Lung (tissue), 12 donors: ENCODE data around the gene DCLK2. TPM values are rescaled to one million over a fixed set of nuclear protein-coding genes. Genes with fewer than 3 reads are reported as not detected.

Source experiments
- ATAC-seq: fragments of 200-7000 bp; cut with Tn5 transposase; one replicate; pipeline ENCODE4 v1.9.1; 2020; ENCODE audit warnings: moderate number of reproducible peaks; ENCODE audit not compliant: insufficient read depth, low FRiP score
- DNase-seq, 3 donors: peaks; one replicate each; pipeline ENCODE4 v3.0.0-alpha.2; 2013 to 2017
- H3K27ac ChIP-seq, 2 donors: one replicate each; pipeline ENCODE4 v1.5.1; 2013; ENCODE audit warnings: mild to moderate bottlenecking in 2 of 2, moderate library complexity in 2 of 2, control low read depth in 1 of 2, inconsistent platforms in 1 of 2, low read depth in 1 of 2, low read length in 1 of 2
- H3K27me3 ChIP-seq, 3 donors: one replicate each; pipeline ENCODE4 v1.5.1; 2013; ENCODE audit warnings: low read length in 2 of 3; ENCODE audit not compliant: control insufficient read depth in 3 of 3, insufficient read depth in 3 of 3
- H3K36me3 ChIP-seq, 4 donors: one replicate each; pipeline ENCODE4 v1.5.1; 2013; ENCODE audit warnings: low read length in 4 of 4, mild to moderate bottlenecking in 1 of 4, moderate library complexity in 1 of 4; ENCODE audit not compliant: control insufficient read depth in 4 of 4, insufficient read depth in 4 of 4
- H3K4me1 ChIP-seq, 5 donors: one replicate each; pipeline ENCODE4 v1.5.1; 2013; ENCODE audit warnings: low read length in 5 of 5, mild to moderate bottlenecking in 2 of 5, moderate library complexity in 1 of 5; ENCODE audit not compliant: control insufficient read depth in 5 of 5, insufficient read depth in 5 of 5
- H3K4me3 ChIP-seq: one replicate; pipeline ENCODE4 v1.5.1; 2013; ENCODE audit warnings: mild to moderate bottlenecking, control low read depth, moderate library complexity
- H3K9ac ChIP-seq, 2 donors: one replicate each; pipeline ENCODE4 v1.5.1; 2013; ENCODE audit warnings: low read length in 2 of 2, control low read depth in 1 of 2; ENCODE audit not compliant: insufficient read depth in 1 of 2
- H3K9me3 ChIP-seq, 4 donors: one replicate each; pipeline ENCODE4 v1.5.1; 2013; ENCODE audit warnings: low read length in 3 of 4, mild to moderate bottlenecking in 1 of 4, moderate library complexity in 1 of 4; ENCODE audit not compliant: control insufficient read depth in 4 of 4, insufficient read depth in 3 of 4
- WGBS, 2 donors: extraction: QIAGEN DNeasy Blood & Tissue Kit; methylation state at CpG; one replicate each; pipeline ENCODE4 v1.1.7; 2013; 5-methylcytosine and 5-hydroxymethylcytosine counted together
- polyA plus RNA-seq, 2 donors: library from polyadenylated mRNA; stranded (reverse); fragments of 200-250 nt; gene quantifications; one replicate each; pipeline ENCODE4 v1.2.1, GENCODE V29; 2013
- total RNA-seq, 2 donors: library from RNA; depleted of rRNA in 1 of 2; stranded (reverse); fragments of >200 nt in 1 of 2; gene quantifications; one replicate each; pipeline ENCODE4 v1.2.1, GENCODE V29; 2014 to 2021
- TF ChIP-seq, protein P1 (sequence below): IDR thresholded peaks from 2 replicates; pipeline ENCODE4 v1.5.1; 2012; ENCODE audit warnings: mild to moderate bottlenecking; ENCODE audit errors: control extremely low read depth, extremely low read depth
- donor health status: control.
- donor health status: control.
- donor health status: Bipolar disorder and iron deficiency.
- donor health status: healthy.
- donor health status: DM: yes; HTN: yes; CAD: no.

Gene DCLK2
- total and polyA plus RNA-seq, 4 donors = 1.4 to 11.8 (median 2.7) TPM

DNA sequence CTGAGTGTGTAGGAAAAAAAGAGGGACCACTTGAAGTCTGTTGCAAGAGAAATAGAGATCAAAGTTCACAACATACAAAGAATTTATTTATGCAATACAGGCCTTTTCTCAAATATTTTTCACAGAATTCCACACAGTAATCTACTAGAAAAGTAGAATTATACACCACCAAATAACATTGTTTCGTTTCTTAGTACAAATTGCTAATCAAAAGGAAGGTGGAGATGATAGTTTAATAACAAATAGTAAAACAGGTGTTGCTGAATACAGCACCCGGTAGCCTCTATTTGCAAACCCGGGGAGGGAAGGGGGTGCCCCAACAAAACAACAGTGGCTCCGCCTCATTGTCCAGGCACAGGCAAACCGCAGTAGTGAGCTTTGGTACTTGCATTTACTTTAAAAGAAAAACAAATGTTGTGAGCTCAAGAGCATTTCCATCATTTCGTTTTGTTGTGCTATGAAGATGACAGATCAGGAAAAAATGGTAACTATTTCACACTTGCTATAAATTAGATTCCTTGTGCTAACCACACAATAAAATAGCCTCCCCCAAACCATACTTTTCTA, 186.4 kb downstream of the DCLK2 start:
- H3K4me1 ChIP-seq = no peaks in the 10 kb centered on the region
- H3K27me3 ChIP-seq = no peaks in the 10 kb centered on the region
- TF ChIP-seq, protein P1, sequence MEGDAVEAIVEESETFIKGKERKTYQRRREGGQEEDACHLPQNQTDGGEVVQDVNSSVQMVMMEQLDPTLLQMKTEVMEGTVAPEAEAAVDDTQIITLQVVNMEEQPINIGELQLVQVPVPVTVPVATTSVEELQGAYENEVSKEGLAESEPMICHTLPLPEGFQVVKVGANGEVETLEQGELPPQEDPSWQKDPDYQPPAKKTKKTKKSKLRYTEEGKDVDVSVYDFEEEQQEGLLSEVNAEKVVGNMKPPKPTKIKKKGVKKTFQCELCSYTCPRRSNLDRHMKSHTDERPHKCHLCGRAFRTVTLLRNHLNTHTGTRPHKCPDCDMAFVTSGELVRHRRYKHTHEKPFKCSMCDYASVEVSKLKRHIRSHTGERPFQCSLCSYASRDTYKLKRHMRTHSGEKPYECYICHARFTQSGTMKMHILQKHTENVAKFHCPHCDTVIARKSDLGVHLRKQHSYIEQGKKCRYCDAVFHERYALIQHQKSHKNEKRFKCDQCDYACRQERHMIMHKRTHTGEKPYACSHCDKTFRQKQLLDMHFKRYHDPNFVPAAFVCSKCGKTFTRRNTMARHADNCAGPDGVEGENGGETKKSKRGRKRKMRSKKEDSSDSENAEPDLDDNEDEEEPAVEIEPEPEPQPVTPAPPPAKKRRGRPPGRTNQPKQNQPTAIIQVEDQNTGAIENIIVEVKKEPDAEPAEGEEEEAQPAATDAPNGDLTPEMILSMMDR = no peak
- no peak overlapping the region for H3K9ac ChIP-seq
- WGBS, 2 donors = 82 to 87% methylated on average over 6 of the region's 6 CpGs
- ATAC-seq (no peak), DNase-seq (no peak)
- no peak overlapping the region for H3K27ac ChIP-seq
- H3K4me3 ChIP-seq = no peak overlapping the region
- H3K9me3 ChIP-seq = no peaks in the 10 kb centered on the region
- H3K36me3 ChIP-seq = peaks cover 2 to 13% (median 6%) of the 10 kb centered on the region in 4 donors

DNA sequence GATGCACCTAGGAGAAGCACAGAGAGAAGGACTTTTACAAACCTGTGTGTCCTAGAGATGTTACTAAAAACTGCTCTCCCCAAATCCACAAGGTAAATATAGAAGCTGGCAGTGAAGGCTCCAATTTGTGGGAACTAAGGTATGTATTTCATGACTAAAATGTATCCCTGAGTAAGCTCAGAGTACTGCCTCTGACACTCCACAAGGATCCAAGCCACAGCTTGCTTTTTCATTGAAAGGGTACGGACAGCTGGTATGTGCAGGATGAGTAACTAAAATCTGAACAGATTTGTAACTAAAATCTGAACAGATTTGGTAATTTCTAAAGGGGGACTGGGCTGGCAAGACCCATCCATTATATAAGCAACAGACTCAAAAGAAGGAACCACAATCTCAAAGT, 187.6 kb downstream of the DCLK2 start:
- no peak for DNase-seq
- Histone ChIP-seq H3K9me3 (peaks cover 0 to under 1% (median 0%) of the 10 kb centered on the region in 4 donors), H3K9ac (no peak overlapping the region), H3K27ac (no peak overlapping the region), H3K27me3 (no peaks in the 10 kb centered on the region), H3K4me3 (no peak overlapping the region), H3K36me3 (peaks cover 4 to 13% (median 8%) of the 10 kb centered on the region in 4 donors), H3K4me1 (no peaks in the 10 kb centered on the region)
- TF ChIP-seq, protein P1 = no peak
- WGBS, 2 donors = 97 to 100% methylated on average over 1 of the region's 1 CpG
- ATAC-seq = no peak

DNA sequence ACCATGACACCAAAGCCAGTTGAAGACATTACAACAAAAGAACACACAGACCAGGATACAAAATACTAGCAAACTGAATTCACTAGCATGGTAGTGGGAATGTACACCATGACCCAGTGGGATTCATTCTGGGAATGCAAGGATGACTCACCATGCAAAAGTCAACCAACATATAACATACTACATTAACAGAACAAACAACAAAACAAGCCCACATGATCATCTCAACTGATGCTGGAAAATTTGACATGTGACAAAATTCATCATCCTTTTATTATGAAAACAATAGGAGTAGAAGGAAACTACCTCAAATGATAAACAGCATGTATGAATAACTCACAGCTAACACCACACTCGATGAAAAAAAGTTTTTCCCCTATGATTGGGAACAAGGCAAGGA, 190.2 kb downstream of the DCLK2 start:
- Histone ChIP-seq H3K9me3 (peaks cover 0 to 2% (median 0%) of the 10 kb centered on the region in 4 donors), H3K4me1 (no peaks in the 10 kb centered on the region), H3K9ac (no peak overlapping the region), H3K36me3 (peaks cover 4 to 13% (median 5%) of the 10 kb centered on the region in 4 donors), H3K4me3 (no peak overlapping the region), H3K27me3 (no peaks in the 10 kb centered on the region), H3K27ac (no peak overlapping the region)
- ATAC-seq = no peak
- WGBS, 2 donors = 91 to 93% methylated on average over 1 of the region's 1 CpG
- DNase-seq = no peak
- TF ChIP-seq, protein P1 = no peak

DNA sequence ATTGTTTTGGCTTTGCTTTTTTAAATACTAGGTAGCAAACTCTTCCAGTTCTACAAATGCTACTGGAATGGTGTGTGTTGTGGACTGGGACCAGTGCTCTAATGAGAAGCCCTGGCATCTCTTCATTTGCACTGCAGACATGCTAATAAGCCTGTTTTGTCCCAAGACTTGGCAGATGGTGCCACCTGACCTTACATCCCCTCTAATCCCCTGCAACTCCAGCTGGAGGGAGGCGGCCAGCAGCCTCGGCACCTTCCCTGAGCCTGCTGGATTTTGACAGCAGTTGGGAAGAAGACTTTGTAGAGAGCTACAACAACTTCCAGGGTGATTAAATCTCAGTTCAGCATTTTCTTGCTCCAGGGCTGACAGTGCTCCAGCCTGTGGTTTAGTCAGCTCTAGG, 200.0 kb downstream of the DCLK2 start:
- Histone ChIP-seq H3K27ac (no peak overlapping the region), H3K4me1 (no peaks in the 10 kb centered on the region), H3K27me3 (no peaks in the 10 kb centered on the region), H3K9ac (no peak overlapping the region), H3K36me3 (peaks cover 0 to 16% (median 5%) of the 10 kb centered on the region in 4 donors), H3K9me3 (peaks cover 0 to 5% (median 0%) of the 10 kb centered on the region in 4 donors), H3K4me3 (no peak overlapping the region)
- DNase-seq (no peak), ATAC-seq (no peak)
- TF ChIP-seq, protein P1 = no peak
- 92 to 98% methylated on average over 2 of the region's 2 CpGs for WGBS, 2 donors
